Gastroesophageal sphincter (tissue), 4 donors: ENCODE results near the gene SECISBP2L. TPM values are rescaled to one million over a fixed set of nuclear protein-coding genes. Genes with fewer than 3 reads are reported as not detected.

Experiments
- ATAC-seq: fragments of 150-250 bp; one replicate; pipeline ENCODE4 v1.9.1; 2016; ENCODE audit warnings: mild to moderate bottlenecking, moderate library complexity
- H3K27ac ChIP-seq, 4 donors: fragments of 200-600 bp; sonication (generic) in 3 of 4; 1 replicate in 3 of 4; 2 replicates in 1 of 4; pipeline ENCODE4 v1.5.1; 2016 to 2019
- H3K27me3 ChIP-seq: fragments of 200-600 bp; sonication (generic); one replicate; pipeline ENCODE4 v1.5.1; 2019
- H3K36me3 ChIP-seq, 2 donors: fragments of 200-600 bp; sonication (generic); one replicate each; pipeline ENCODE4 v1.5.1; 2019; ENCODE audit warnings: control low read depth in 1 of 2
- H3K4me1 ChIP-seq, 3 donors: fragments of 200-600 bp; sonication (generic); 1 replicate in 2 of 3; 2 replicates in 1 of 3; pipeline ENCODE4 v1.5.1; 2016 to 2019; ENCODE audit warnings: control low read depth in 2 of 3
- H3K4me3 ChIP-seq, 2 donors: fragments of 200-600 bp; sonication (generic); one replicate each; pipeline ENCODE4 v1.5.1; 2019; ENCODE audit warnings: mild to moderate bottlenecking in 1 of 2, moderate library complexity in 1 of 2
- H3K9me3 ChIP-seq, 3 donors: fragments of 200-600 bp; sonication (generic); one replicate each; pipeline ENCODE4 v1.5.1; 2017 to 2019; ENCODE audit warnings: control low read depth in 2 of 3
- EP300 ChIP-seq: sonication (generic); formaldehyde crosslinking; IDR thresholded peaks from one replicate; pipeline ENCODE4 v1.6.1; 2017; ENCODE audit warnings: antibody characterized with exemption, mild to moderate bottlenecking
- POLR2A ChIP-seq, 2 donors: fragments of 450-650 bp; IDR thresholded peaks; one replicate each; pipeline ENCODE4 v1.6.1; 2017; ENCODE audit warnings: antibody characterized with exemption in 2 of 2, mild to moderate bottlenecking in 2 of 2, moderate library complexity in 1 of 2
- POLR2AphosphoS5 ChIP-seq: sonication (generic); formaldehyde crosslinking; IDR thresholded peaks from one replicate; pipeline ENCODE4 v1.6.1; 2017; ENCODE audit warnings: antibody characterized with exemption
- WGBS, 2 donors: methylation state at CpG; one replicate each; pipeline ENCODE4 v1.1.5; 2018; ENCODE audit warnings: low coverage in 1 of 2; 5-methylcytosine and 5-hydroxymethylcytosine counted together
- total RNA-seq, 4 donors: library from RNA; depleted of rRNA; stranded (reverse); fragments of >200 nt; gene quantifications; one replicate each; pipeline ENCODE4 v1.1.0, GENCODE V29; 2016
- TF ChIP-seq, protein P1 (sequence below), 4 experiments: fragments of 200-600 bp in 2 of 4; fragments of 450-650 bp in 2 of 4; sonication (generic) in 1 of 4; IDR thresholded peaks; one replicate each; pipeline ENCODE4 v1.5.1; 2017 to 2019; ENCODE audit warnings: antibody characterized with exemption in 4 of 4, mild to moderate bottlenecking in 2 of 4, moderate library complexity in 2 of 4

The SECISBP2L gene
- total RNA-seq, 4 donors from 2014 or later = 43.3 to 65.4 (median 63.0) TPM

DNA sequence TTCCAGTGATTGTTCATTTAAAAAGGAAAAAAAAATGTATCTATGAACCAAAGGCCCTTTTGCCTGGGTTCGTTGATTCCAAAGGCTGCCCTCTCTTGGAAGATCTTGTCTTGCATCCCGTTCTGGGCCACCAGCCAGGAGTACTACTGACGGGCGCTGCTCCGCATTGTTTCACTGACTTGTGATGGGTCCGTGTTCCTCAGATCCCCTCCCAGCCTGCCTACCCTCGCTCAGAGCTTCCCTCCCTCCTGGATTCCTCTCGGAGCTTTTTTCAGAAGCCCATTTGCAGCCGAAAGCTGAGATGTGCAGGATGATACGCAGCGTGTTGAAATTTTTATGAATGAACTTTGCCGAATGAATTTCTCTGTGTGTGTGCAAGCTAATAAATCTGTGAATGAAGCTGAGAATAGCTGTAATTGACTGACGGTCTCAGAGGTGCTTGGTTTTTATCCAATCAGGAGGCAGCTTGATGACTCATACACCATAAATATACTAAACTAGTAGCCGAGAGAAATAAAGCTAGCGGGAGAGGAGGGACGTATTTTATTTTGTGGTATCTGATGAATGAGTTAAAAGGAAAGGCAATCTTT lies 82.6 kb downstream of the SECISBP2L start, which contains the start of gene SHC4:
SHC4 (minus strand) TSS at position 396 of the 590 bp plus-strand sequence. CDS start 904 bp downstream, outside the sequence.
- no peaks in the 10 kb centered on the region for H3K36me3 ChIP-seq
- H3K4me1 ChIP-seq = peaks cover 0 to 25% (median 10%) of the 10 kb centered on the region in 3 donors
- H3K4me3 ChIP-seq = peak within 1 kb of the TSS; percentile 40 to 61
- peak; percentile 71 for ATAC-seq
- H3K27me3 ChIP-seq = no peaks in the 10 kb centered on the region
- no peaks in the 10 kb centered on the region for H3K9me3 ChIP-seq
- WGBS, 2 donors = 0% methylated on average over 11 to 15 of the region's 16 CpGs
- no peak for TF ChIP-seq POLR2A (IDR thresholded peaks at IDR 0.05)
- TF ChIP-seq, protein P1, sequence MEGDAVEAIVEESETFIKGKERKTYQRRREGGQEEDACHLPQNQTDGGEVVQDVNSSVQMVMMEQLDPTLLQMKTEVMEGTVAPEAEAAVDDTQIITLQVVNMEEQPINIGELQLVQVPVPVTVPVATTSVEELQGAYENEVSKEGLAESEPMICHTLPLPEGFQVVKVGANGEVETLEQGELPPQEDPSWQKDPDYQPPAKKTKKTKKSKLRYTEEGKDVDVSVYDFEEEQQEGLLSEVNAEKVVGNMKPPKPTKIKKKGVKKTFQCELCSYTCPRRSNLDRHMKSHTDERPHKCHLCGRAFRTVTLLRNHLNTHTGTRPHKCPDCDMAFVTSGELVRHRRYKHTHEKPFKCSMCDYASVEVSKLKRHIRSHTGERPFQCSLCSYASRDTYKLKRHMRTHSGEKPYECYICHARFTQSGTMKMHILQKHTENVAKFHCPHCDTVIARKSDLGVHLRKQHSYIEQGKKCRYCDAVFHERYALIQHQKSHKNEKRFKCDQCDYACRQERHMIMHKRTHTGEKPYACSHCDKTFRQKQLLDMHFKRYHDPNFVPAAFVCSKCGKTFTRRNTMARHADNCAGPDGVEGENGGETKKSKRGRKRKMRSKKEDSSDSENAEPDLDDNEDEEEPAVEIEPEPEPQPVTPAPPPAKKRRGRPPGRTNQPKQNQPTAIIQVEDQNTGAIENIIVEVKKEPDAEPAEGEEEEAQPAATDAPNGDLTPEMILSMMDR (IDR thresholded peaks at IDR 0.05) = peak in 1 of 4 experiments; percentile 48
- H3K27ac ChIP-seq = peak within 1 kb of the TSS in 2 of 4 donors; percentile 12 to 61

DNA sequence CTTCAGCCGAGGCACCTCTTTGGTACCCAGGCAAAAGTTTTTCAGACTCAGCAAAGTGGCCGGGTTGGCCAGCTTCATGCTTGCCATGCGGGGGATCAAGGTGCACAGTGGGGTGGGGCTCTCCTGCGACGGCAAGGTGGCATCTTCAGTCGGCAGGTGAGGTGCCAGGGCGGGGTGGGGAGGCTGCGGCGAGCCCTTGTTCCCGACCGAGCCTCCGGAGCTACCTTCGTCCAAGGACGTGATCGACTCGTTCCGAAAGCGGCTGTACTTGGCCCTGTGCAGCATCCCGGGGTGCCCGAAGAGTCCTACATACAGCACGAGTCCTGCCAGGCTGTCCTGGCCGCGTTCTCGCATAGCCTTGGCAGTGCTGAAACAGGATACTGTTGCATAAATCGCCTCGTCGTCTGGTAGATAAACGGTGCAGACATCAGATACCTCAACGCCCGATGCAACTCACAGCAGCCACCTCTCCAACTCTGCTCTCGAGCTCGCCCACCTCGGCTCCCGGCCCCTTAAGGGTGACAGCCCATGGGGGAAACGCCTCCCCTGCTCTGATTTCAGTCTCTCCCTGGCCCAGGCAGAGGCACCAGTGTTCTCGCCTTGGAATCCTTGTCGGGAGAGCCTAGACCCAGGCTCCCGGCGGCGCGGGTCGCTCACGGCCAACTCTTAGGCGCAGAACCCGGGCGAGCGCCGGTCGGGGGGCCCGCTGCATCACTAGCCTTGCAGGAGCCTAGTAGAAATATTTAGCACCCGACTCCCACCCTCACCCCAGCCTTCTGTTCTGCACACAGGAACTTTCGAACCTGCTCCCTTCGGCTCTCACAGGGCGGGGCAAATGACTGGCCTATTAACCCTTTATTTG lies 83.4 kb downstream of the SECISBP2L start:
- 0 to 53% methylated on average over 3 to 11 of the region's 54 CpGs for WGBS, 2 donors
- ATAC-seq = peak; percentile 67
- Histone ChIP-seq H3K9me3 (no peaks in the 10 kb centered on the region), H3K27ac (peak overlapping the region in 3 of 4 donors; percentile 12 to 61 (median 14)), H3K4me3 (peak overlapping the region; percentile 40 to 61), H3K36me3 (no peaks in the 10 kb centered on the region), H3K4me1 (peaks cover 0 to 25% (median 10%) of the 10 kb centered on the region in 3 donors), H3K27me3 (no peaks in the 10 kb centered on the region)
- no peak for TF ChIP-seq POLR2A (IDR thresholded peaks at IDR 0.05)
- TF ChIP-seq, protein P1 (IDR thresholded peaks at IDR 0.05) = no peak
- no peak for TF ChIP-seq EP300
- TF ChIP-seq POLR2AphosphoS5 = no peak

DNA sequence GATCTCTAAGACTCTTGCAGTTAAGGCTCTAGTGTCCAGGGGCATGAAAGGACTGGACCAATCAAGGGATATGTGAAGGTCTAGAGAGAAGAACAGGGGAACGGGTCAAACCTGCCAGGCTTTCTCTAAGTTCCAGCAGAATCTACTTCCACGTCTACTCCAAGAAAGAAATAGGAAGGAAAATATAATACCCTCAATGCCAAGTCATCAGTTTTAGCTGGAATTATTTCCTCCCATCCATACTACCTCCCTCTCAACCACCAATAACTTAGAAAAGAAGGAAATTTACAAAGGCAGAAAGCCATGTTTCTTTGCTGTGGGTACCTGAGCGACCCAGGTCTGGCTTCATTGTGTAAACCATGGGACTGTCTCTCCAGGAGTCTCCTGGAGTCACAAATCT lies 90.3 kb downstream of the SECISBP2L start:
- Histone ChIP-seq H3K36me3 (no peaks in the 10 kb centered on the region), H3K27ac (no peak overlapping the region), H3K27me3 (no peaks in the 10 kb centered on the region), H3K4me1 (peaks cover 0 to 6% (median 0%) of the 10 kb centered on the region in 3 donors), H3K4me3 (no peak overlapping the region), H3K9me3 (no peaks in the 10 kb centered on the region)
- ATAC-seq = no peak
- 92% methylated on average over 3 of the region's 3 CpGs; no CpG with 5 or more reads in 1 of the 2 donors for WGBS, 2 donors
- TF ChIP-seq POLR2A (IDR thresholded peaks at IDR 0.05) (no peak), POLR2AphosphoS5 (no peak), EP300 (no peak)
- TF ChIP-seq, protein P1 (IDR thresholded peaks at IDR 0.05) = no peak

DNA sequence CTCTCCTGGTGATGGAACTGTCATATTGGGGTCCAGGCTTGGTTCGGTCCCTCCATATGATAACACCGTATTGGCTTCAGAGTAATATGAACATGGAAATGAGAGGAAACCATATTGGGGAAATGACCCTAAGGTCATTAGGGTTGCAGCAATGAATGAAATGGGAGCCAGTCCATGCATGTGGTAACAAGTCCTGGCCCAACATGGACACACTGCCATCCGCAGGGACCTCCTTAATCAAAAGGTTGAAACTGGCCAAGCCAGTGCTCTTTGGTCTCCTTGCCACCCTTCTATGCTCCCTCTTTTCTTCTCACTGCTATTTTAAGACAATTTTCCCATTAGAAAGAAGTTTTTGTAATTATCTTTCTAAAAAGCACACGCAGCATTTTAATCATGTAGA lies 90.9 kb downstream of the SECISBP2L start:
- Histone ChIP-seq H3K27me3 (no peaks in the 10 kb centered on the region), H3K27ac (no peak overlapping the region), H3K9me3 (no peaks in the 10 kb centered on the region), H3K4me3 (no peak overlapping the region), H3K36me3 (no peaks in the 10 kb centered on the region), H3K4me1 (peaks cover 0 to 6% (median 0%) of the 10 kb centered on the region in 3 donors)
- WGBS, 2 donors = 92 to 100% methylated on average over 2 to 4 of the region's 4 CpGs
- TF ChIP-seq POLR2A (IDR thresholded peaks at IDR 0.05) (no peak), EP300 (no peak), POLR2AphosphoS5 (no peak)
- TF ChIP-seq, protein P1 (IDR thresholded peaks at IDR 0.05) = no peak
- ATAC-seq = no peak
